Activated CD8-positive, alpha-beta memory T cell treated with anti-CD3 and anti-CD28 coated beads, Interleukin-2, amount 50 U/mL, for 1 hour (primary cell): ENCODE data around the gene FGF11.
"Not testable (repeated sequence)": the region's sequence is repeated elsewhere in the genome, so short reads cannot be mapped to it uniquely, and the experiment has no call there.

Experiments
- DNase-seq: peaks from one replicate; pipeline ENCODE4 v3.0.0-alpha.2; 2020; ENCODE audit errors: extremely low read depth

Gene FGF11

GRCh38 chr17:7478276-7479212 is 39.2 kb downstream of the FGF11 start:
- DNase-seq: peak; percentile 41

DNA sequence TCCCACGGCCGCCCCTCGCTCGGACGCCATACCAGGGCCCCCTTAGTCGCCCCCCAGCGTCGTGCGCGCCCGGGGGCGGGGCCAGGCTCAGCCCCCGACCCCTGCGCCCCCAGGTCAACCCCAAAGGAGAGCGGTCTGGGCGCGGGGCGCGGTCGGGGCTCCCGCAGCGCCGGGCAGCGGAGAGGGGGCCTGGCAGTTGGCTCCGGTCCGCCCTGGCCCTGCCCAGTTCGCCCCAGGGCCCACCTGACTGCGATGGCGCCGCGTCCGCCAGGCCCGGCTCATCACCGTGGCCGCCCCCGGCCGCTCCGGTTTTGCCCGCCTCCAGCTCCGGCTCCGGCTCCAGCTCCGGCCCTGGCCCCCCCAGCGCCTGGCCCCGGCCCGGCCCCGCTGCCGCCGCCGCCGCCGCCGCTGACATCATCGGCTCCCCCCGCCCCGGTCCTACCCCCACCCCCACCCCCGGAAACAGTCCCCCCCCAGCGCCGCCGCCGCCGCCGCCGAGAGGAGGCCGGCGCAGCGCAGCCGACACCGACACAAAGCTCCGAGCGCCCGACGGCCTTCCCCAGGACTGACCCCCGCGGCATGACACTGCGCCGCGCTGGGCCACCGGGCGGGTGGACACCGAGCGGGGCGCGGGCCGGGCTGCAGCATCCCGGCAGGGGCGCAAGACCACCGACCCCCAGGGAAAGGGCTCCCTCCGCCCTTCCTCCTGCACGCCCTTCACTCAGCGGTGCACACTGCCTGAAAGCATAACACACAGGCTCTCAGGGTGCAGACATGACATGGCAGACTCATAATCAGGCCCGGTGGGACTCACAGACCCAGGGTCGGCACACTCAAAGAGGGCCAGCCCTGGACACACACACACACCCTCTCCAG is 40.1 kb downstream of the FGF11 start, which contains the start of gene ZBTB4:
Gene ZBTB4, minus strand, starts transcription at position 419 of the 876 bp plus-strand sequence. CDS start 12,830 bp downstream, outside the sequence.
- DNase-seq: no peak

DNA sequence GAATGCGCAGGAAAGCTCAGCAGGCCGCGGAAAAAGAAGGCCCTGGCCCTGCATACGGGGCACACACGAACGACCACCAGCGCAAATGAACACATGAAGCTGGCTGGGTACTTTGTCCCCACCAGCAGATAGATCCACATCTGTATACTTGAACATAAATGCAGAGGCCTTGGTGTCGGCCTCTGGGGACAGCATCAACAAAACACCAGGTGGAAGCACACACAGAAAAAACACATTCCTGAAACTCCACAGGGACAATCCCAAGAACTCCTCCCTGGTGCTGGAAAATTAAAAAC is 40.7 kb downstream of the FGF11 start:
- no peak for DNase-seq

GRCh38 chr17:7481275-7481674 is 42.0 kb downstream of the FGF11 start, which contains the start of gene SLC35G6:
Gene SLC35G6 (plus strand): TSS chr17:7481446. CDS start chr17:7481517, 71 bp downstream.
- DNase-seq: not testable (repeated sequence)

DNA sequence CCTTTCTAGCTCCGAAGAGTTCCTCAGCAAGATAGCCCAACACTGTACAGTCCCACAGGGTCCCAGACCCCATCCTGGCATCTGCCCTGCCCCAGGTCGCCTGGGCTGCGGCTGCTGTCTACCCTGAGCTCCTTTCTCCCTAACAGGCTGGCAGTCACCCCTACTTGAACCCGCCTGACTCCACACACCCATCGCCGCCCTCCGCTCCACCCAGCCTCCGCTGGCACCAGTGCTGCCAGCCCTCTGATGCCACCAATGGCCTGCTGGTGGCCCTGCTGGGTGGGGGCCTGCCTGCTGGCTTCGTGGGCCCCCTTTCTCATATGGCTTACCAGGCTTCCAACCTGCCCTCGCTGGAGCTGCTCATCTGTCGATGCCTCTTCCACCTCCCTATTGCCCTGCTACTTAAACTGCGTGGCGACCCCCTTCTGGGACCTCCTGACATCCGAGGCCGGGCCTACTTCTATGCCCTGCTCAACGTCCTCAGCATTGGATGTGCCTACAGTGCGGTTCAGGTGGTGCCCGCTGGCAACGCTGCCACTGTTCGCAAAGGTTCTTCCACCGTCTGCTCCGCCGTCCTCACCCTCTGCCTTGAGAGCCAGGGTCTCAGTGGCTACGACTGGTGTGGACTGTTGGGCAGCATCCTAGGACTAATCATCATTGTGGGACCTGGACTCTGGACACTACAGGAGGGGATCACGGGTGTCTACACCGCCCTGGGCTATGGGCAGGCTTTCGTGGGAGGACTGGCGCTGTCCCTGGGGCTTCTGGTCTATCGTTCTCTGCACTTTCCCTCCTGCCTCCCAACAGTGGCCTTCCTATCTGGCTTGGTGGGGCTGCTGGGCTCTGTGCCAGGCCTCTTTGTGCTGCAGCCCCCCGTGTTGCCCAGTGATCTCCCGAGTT is 42.8 kb downstream of the FGF11 start:
- not testable (repeated sequence) for DNase-seq

DNA sequence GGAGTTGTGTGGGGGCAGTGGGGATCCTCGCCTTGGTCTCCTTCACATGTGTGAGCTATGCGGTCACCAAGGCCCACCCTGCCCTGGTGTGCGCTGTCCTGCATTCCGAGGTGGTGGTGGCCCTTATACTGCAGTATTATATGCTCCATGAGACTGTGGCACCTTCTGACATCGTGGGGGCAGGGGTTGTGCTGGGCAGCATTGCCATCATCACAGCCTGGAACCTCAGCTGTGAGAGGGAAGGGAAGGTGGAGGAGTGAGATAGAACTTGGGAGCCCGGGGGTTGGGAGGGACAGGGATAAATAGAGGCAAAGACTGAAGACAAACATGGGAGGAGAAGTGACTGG is 43.4 kb downstream of the FGF11 start:
- not testable (repeated sequence) for DNase-seq

DNA sequence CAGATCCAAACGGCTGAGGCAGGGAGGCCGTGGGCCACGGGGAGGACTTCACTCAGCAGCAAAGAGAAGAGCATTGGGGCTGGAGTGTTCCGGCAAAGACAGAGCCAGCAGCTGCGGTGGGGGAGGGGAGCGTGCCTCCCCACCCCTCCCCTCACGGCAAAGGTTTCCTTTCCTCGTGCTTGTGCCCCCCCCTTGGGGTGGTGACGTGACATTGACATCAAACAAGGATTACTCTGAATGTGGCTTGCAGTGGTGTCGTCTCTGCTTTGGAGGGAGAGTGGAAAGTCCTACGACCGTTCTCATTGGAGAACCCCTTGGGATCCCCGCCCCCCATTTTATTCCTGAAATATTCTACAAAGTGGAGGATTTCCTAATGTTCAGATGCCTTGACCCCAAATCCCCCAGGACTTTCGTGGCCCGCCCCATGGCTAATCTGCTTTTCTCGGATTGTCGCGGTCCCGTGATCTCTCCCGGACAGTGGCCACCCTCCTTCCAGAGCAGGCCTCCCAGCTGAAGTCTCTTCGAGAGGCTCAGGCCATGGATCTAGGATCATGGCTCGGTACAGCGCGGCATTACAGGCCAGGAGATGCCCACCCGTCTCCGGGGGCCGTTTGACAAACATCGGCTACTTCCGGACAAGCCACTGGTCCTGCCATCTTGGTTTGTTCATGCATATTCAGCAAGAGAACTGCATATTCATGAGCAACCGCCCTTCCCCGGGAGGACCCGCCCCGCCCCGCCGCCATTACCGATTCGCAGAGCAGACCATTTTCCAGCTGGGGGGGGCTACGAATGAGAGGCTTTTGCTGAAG is 44.1 kb downstream of the FGF11 start:
- DNase-seq: peak; percentile 95

DNA sequence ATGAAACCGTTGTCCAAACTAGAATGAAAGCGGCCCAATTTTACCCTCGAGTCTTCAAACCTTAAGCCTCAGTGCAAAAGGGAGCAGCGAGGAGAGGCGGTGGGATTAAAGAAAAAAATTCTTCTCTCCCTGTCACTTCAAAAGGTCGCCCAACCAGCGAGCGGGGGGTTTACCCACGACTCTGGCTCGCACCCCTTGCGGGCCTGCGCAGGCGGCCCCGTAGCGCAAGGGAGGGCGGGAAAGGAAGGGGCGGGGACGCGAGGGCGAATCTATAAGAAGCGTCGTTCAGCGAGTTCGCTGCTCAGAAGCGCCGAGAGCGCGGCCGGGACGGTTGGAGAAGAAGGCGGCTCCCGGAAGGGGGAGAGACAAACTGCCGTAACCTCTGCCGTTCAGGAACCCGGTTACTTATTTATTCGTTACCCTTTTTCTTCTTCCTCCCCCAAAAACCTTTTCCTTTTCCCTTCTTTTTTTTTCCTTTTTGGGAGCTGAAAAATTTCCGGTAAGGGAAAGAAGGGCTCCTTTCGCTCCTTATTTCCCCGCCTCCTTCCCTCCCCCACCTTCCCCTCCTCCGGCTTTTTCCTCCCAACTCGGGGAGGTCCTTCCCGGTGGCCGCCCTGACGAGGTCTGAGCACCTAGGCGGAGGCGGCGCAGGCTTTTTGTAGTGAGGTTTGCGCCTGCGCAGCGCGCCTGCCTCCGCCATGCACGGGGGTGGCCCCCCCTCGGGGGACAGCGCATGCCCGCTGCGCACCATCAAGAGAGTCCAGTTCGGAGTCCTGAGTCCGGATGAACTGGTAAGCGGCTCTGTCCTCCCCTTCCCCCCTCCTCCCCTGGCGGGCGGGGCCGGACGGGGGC is 45.0 kb downstream of the FGF11 start, which contains the start of gene POLR2A:
Gene POLR2A, plus strand, starts transcription at position 300 of the 852 bp plus-strand sequence.
- DNase-seq: peak; percentile 93

DNA sequence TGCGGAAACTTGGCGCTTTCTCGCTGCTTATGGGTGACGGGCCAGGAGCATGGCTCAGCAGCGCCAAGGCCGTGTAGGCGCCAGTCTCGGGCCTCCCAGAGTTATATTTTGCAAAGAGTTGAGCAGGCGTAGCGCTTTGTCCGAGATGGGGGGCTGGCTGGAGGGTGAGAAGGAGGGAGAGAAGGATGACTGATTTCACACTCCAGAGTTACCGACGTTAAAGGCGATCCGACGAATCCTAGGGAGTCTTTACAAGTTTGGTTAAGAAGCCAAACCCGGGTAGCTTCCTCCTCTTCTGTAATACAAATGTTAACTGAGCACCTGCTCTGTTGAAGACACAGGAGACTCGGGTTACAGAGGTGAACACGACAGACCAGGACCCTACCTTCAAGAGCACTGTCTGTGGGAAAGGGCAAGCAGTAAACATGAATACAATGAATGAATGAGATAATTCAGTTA is 45.6 kb downstream of the FGF11 start:
- no peak for DNase-seq

DNA sequence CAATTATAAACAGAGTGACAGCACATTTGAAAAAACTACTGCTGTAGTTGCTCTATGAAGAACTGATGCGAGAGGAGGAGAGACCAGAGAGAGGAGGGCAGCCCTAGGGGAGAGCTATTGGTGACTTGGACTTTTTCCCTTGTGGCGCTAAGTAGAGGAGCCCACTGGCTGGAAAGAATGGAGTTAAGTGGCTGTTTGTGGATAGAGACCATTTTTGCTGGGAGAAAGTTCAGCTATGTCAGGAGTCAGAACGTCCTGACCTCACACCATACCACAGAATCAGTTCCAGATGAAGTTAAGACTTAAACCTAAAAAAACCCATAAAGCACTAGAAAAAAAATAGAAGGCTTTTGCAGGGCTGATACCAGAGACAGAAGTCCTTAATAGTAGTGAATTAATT is 46.9 kb downstream of the FGF11 start:
- no peak for DNase-seq

DNA sequence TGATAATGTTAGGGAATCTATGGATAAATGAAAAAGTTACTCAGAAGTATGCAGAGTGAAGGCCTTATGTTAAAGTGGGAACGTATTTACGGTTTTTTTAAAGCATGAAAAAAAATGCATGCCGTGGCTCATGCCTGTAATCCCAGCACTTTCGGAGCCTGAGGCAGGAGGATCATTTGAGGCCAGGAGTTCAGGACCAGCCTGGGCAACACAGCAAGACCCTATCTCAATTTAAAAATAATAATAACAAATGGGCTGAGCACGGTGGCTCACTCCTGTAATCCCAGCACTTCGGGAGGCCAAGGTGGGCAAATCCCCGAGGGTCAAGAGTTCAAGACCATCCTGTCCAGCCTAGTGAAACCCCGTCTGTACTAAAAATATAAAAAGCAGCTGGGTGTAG is 50.8 kb downstream of the FGF11 start:
- no peak for DNase-seq

- no peak for DNase-seq
These were observed 52.3 kb downstream of the FGF11 start for GRCh38 chr17:7491583-7491982.

GRCh38 chr17:7493941-7494340 is 54.6 kb downstream of the FGF11 start:
- no peak for DNase-seq
